Glomerular visceral epithelial cell (primary cell): Measurements from ENCODE around the gene MELTF.
"Not testable (repeated sequence)": the region's sequence is repeated elsewhere in the genome, so short reads cannot be mapped to it uniquely, and the experiment has no call there.

Experiments used
- DNase-seq: peaks from one replicate; pipeline ENCODE4 v3.0.0-alpha.2; 2016; ENCODE audit errors: extremely low spot score

Gene MELTF

DNA sequence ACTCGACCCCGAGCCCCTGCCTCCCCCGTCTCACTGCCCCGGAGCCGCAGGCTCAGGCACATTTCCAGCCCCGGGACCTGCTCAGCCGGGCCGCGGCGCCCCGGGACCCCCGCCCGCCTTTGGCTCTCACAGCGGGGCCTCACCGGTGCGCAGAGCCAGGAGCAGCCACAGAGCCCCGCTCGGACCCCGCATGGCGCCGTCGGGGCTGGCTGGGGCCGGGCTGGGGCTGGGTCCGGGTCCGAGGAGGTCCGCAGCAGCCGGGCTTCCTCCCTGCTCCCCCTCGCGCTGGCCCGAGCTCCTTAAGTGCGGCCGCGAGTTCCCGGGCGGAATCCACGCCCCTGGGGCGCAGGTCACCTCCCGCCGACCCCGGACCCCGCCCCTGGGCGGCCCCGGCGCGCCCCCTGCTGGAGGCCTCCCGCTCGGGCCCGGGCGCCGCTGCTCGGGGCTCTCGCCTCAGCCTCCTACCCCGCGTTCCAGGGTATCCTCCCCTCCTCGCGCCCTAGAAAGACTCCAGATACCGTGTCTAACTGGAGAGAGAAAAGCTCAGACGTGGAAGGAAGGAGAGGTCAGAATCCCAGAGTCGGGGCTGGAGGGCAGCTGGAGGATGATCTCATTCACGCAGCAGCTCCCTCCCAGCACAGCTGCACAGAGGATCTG lies at the start of gene MELTF:
TSS of gene MELTF (minus strand) at position 307 of the 657 bp plus-strand sequence. CDS start at position 192, 115 bp downstream.
- peak; percentile 80 for DNase-seq

DNA sequence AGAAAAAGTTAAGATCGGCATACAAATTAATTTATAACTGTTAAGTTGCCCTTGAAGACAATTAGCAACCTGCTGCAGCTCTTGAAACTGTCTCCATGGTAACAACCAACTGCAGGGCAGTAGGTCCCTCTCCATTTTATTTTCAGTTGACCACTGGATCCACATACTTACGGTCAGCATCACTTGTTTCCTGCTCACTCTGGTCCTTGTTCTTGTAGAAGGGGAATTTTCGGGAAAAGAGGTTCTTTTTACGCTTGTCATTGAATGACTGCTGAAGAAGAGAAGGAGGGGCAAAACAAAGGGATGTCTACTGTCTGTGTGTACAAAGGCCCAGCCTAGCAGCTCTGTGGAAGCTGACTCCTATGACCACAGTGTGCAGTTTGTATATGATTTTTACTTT lies 46.8 kb upstream of the MELTF start:
- no peak for DNase-seq

DNA sequence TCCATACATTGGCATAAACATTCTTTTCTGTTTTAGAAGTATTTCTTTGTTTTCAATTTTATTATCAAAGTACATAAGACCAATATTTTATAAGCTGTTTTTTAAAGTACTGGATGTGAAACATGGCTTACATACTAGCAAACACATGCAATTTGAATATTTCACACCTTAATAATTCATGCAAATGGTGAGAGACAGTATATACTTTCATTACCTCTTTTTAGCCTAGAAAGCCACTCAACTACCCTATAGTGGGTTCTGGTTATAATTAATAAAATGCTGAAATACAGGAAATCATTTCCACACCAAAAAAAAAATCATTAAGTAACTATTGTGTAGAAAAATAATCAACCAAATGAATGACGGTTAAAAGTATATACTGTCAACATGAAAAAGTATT lies 38.5 kb upstream of the MELTF start:
- no peak for DNase-seq

DNA sequence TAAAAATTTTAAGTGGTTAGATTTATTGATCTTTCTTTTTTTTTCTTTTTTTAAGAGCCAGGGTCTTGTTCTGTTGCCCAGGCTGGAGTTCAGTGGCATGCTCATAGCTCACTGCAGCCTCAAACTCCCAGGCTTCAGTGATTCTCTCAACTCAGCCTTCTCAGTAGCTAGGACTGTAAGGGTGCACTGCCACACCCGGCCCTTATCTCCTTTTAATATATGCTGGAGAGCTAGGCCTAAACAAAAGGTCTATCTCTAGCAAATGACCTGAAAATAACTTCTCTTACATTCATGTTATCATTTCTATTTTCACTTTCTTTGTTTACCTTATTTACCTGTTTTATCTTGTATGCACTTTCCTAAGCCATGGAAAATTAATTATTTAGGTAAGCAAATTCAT lies 35.2 kb upstream of the MELTF start:
- DNase-seq: no peak

DNA sequence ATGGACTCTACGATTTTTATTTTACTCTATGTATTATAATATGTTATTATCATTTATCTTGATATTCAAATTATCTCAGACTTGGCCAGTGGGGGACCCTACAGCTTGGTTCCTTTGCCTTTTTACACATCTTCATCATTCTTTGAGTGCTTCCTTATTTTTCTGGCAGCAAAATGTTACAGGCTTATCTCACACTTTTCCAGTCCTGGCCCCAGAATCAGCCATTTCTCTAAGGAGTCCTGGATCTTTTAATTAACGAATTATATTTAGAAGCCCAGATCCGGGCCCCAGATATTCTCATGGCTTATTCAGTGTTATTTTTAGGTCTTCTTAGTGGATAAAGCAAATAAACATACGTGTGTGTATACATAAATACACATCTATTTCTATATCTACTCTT lies 32.8 kb upstream of the MELTF start:
- DNase-seq: no peak

DNA sequence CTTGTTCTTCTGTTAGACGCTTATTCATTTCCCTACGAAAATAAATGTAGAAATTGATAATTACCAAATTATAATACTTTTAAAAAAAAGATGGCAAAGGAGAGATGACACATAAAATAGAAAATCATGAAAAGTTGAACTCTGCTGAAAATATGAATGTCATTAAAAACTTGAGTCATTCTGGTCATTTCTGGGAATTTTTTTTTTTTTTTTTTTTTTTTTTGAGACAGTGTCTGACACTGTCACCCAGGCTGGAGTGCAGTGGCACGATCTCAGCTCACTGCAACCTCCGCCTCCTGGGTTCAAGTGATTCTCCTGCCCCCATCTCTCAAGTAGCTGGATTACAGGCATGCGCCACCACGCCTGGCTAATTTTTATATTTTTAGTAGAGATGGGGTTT lies 22.0 kb upstream of the MELTF start:
- not testable (repeated sequence) for DNase-seq

DNA sequence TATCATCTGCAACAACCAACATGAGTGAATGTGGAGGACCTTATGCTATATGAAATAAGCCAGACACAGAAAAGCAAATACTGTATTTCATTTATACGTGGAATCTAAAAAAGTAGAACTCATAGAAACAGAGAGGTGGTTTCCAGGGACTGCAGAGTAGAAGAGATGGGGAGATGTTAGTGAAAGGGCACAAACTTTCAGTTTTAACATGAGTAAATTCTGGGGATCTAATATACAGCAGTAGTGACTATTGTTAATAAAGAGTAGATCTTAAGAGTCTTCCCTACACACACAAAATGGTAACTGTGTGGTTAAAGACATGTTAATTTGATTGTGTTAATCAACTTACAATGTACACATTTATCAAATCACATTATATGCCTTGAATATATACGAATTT lies 20.9 kb upstream of the MELTF start:
- DNase-seq: no peak

DNA sequence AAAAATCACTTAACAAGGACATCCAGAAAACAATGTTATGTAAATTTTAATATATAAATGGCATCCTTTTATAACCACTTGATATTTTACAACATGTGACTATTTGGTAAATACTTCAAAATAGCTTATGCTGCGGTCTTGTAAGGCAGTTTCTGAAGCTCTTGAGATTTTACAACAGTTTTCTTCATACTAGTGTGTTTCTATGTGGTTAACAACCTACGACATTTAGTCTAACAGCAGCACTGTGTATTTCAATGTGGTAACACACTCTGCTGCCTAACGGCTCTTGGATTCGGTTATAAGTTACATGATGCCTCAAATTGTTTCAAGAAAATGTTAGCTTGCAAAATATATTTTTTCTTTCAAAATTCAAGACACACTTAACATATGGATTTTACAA lies 12.9 kb upstream of the MELTF start:
- no peak for DNase-seq

DNA sequence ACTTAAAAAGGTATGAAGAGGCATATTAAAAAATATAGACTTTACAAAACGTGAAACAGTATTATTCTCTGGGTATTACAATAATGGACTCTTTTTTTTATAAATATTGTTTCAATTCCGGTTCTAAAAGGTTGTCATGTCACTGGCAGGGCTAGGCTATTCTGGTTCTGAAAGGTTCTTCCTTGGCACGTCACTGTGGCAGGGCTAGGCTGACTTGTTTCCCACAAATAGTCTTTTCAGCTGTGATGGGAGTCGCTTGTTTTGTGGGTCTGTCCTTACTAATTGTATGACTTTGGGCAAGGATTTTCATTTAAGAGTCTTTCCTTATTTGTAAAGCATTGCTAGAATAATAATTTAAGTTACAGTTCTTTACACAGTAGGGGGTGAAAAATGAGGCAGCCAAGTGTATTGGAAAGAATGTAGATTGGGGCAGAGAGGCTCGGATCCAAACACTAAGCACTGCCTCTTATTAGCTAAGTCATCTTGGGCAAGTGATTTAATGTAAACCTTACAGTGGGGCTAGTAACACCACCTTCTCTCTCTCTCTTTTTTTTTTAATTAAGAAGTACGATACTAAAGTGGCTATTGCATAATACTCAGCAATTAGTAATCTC lies 12.4 kb upstream of the MELTF start:
- no peak for DNase-seq

DNA sequence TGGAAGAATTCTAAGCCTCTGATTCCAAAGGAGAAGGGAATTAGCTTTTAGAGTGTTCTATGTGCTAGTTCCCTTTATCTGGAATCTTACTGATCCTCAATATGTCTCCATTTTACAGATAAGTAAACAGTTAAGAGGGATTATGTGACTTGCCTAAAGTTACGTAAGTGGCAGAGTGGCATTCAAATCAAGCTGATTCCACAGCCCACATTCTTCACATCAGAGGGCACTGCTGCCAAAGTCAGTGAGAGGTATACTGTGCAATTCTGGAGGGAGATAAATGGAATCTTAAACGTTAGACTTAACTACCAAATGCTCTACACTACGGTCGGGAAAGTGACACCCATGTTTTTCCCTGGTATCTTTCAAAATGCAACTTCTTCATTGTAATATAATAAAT lies 11.0 kb upstream of the MELTF start:
- DNase-seq: no peak

DNA sequence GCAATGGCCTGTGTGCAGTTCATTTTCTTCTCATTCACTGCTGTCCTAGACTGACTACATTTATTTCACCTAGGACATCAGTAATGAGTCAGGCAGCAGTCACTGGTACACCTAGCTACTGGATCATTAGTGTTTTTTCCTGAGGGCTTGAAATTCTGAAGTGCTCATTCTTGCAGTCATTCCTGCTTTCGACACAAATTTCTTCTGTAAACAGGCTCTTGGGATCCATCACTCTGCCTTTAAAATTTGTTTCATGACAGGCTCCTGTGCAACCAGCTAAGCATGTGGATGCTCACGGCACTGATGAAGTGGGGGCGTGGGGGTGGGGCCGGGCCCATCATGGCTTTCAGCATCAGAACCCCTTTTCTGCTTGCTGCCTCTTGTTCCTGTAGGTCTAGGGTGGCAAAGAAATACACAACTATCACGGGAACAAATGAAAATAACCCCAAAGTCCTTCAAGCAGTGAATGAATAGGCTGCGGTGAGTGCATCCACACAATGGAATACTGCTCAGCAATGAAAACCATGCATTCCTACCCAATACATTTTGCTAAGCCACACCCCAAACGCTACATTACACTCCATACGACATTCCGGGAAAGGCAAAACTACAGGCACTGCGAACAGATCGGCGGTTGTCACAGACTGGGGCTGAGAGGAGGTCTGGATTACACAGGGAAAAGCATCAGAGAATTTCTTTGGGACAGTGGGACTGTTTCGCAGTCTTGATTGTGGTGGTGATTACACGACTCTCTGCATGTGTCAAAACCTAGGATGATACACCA lies 9.3 kb upstream of the MELTF start:
- DNase-seq: no peak

DNA sequence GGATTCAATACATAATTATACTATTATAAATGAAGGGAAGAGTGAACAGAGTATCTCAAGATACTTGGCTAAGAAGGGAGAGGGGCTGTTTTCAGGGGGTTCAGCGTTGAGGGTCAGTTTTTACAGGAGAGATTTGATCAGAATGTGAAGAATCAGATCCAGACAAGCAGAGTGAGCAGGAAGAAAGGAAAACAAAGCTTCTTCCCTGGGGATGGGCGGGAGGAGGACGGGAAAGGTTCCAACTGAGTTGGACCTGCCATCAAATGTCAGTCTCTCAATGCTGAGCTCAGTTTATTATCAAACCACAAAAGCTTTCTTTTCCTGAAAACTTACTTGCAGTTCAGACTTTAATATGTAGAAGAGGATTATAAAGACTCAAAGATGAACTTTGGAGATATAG lies 6.0 kb upstream of the MELTF start:
- DNase-seq: no peak

DNA sequence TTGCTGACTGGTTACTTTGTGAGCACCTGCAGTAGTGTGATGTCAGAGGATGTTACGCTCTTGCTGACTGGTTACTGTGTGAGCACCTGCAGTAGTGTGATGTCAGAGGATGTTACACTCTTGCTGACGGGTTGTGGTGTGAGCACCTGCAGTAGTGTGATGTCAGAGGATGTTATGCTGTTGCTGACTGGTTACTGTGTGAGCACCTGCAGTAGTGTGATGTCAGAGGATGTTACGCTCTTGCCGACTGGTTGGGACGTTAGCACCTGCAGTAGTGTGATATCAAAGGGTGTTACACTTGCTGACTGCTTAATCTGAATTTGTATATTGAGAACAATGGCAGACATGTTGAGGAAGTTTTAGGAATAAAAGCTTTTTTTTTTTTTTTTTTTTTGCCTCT lies 5.2 kb upstream of the MELTF start:
- DNase-seq: peak; percentile 25

DNA sequence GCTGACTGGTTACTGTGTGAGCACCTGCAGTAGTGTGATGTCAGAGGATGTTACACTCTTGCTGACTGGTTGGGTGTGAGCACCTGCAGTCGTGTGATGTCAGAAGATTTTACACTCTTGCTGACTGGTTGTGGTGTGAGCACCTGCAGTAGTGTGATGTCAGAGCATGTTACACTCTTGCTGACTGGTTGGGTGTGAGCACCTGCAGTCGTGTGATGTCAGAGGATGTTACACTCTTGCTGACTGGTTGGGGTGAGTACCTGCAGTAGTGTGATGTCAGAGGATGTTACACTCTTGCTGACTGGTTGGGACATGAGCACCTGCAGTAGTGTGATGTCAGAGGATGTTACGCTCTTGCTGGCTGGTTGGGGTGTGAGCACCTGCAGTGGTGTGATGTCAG lies 4.1 kb upstream of the MELTF start:
- not testable (repeated sequence) for DNase-seq

DNA sequence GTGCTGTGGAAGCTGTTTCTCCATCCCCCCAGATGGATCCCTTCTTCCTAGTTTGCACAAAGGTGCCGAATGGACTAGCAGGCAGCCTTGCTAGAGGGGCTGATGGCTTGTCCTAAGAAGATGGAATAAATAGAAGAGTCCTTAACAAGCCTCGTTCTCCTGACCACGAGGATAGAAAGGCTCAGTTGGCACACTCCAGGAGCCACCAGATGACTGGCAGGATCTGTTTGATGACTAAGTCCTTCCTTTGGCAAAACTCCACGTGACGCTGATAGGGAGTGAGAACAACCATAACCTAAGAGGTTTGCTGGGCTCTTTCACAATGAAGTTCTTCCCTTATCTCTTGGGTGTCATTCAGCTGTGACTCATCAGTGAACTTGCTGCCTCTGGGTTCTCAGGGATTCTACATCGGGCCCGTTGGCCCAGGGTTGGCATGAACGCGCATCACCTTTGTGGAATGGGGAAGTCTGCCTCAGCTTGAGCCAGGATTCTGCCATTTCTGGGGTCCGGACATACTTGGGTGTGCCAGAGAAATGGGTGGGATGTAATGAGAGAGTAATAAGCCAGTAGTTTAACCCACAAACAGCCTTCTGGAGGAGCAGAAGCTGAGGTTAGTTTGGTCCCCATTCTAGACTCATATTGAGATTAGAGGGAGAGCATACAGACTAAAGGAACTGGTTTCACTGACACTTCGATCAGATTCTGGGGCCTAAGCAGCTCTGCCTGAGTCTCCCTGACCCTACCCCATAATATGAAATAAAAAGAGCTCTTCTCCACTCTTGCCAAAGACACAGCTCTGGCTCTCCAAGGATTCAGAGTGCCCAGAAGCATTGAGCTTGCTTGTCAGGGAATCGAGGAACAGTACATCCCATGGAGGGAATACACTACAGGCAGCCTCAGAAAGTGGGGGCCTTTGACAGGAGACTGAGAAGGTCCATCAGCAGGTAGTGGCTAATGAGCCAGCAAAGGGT lies 2.0 kb upstream of the MELTF start:
- DNase-seq: peak; percentile 98

DNA sequence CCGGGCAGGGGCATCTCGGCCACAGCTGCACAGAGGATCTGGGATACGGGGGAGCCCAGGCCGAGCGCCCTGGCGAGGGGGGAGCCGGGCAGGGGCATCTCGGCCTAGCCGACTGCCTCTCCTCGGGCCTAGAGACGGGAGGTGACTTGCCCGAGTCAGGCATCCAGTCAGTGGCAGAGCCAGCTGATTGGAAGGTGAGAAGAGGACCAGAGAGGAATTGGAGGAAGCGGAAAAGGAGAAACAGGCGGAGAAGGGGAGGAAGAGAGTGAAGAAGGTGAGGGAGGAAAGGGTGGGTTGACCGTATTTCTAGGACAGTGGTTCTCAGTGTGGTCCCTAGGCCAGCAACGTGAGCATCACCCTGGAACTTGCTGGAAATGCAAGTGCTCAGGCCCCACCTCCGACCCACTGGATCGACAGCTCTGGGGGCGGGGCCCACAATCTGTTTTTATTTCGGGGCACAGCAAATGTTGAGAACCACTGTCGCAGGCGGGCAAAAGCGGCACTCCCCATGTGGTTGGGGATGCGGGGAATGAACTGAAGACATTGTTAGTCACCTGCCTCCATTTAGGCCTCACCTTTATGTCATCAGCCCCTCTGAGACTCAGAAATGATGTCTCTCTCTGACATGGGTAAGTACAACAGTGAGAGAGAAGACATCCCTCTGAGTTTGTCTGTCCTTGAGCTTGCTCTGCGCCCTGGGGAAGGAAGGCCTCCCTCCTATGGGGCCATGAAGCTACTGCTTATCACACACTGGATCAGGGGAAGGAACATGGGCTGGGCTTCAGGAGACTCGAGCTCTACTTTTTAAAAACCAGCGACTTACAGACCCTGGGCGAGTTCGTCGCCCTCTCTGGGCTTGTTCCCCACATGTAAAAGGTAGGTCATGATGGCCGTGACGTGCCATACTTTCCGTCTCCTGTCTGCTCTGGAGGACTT lies 1.0 kb upstream of the MELTF start:
- DNase-seq: no peak

DNA sequence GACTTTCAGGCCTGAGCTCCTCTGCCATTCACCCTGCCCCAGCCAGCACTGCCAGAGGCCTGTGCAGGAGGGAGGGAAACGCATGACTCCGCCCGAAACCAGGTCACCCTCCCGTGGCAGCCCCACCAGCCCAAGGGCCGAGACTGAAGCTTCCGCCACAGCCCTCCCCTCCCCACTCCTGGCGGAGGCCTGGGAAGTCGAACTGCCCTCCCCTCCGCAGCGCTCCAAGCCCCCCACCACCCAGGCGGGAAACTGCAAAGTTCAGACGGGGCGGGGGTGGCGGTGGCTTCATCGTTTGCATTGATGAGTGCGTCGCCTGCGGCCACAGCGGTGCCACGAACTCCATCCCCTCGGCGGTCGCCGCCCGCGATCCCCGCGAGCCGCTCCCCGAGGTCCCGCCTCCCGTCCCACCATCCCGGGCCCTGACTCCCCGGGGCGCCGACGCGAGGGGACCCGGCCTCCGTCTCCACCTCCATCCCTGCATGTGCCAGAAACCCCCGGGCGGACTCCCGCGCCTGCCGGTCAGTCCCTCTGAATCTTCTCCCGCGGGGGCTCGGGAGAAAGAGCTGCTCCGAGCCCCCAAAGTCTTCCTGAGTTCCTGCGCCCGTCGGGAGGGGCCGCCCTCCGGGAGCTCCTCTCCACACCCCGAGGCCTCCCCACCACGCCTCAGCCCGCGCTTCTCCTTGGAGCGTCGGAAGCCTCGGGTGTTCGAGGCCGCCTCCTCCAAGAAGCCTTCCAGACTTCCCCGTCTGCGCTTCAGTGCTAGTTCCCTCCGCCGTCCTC lies 698 bp downstream of the MELTF start:
- DNase-seq: peak; percentile 42

DNA sequence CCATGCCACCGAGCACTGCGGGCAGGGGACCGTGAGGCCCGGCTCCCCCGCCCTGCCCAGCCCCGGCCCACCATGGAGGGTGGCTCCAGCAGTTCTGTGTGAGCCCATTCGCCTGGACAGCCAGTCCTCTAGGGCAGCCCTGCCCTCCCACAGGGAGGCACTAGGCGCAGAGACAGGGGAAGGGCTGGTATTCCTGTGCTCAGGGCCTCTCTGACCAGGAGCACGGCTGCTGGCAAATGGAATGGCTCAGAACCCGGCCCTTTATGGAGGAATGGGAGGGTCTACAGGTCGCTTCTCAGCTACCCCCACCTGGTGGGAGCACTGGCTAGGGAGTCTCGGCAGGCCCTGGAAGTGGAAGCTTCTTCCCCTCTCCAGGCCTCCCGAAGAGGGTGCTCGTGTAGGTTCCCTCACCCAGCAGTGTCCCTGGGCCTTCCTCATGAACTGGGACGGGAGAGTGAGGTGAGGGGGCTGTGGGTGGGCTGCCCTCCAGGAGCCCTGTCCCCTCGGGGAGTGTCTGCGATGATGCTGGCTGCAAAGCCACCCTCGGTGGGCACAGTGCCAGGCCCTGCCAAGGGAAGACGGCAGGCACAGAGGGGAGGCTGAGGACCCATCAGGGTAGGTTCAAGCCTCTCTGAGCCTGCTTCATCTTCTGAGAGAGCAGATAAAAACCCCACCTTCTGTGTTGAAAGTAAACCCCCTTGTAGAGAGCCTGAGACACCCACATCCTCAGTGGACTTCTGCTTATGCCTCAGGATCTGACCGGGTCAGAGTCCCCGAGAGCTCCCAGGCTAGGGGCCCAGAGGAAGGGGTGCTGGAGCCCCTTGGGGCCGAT lies 1.5 kb downstream of the MELTF start:
- no peak for DNase-seq
